Keratinocyte (primary cell): ENCODE data around the gene CAV2.

Experiments
- EZH2 ChIP-seq: IDR thresholded peaks from one replicate; pipeline ENCODE4 v1.6.1; 2012; ENCODE audit warnings: inconsistent platforms, mild to moderate bottlenecking, low read length, moderate library complexity
- TF ChIP-seq, protein P1 (sequence below), 3 experiments: IDR thresholded peaks in 1 of 3; conservative IDR thresholded peaks in 1 of 3; optimal IDR thresholded peaks in 1 of 3; 2 replicates in 2 of 3; 3 replicates in 1 of 3; pipeline versions ENCODE3 to v1.5.1; 2011; ENCODE audit warnings: low read length in 3 of 3, mild to moderate bottlenecking in 3 of 3, moderate library complexity in 2 of 3, control low read depth in 1 of 3, inconsistent platforms in 1 of 3; ENCODE audit not compliant: insufficient read depth in 2 of 3; ENCODE audit errors: extremely low read depth in 1 of 3

DNA sequence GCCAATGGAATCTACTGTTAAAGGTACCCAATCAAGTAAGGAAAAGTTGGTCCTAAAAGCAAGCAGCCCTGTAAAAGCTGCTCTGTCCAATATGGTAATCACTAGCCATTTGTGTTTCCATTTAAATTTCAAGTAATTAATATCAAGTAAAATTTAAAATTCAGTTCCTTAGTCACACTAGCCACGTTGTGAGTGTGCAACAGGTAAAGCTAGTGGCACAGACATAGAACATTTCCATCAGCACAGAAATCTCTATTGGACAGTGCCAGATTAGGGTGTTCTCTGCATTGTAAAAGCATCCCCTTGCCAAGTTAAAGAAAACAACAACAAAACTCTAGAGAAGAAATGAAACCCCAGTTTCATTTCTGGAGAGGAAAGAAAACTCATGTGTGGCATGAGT, 29.7 kb downstream of the CAV2 start:
- TF ChIP-seq, protein P1, sequence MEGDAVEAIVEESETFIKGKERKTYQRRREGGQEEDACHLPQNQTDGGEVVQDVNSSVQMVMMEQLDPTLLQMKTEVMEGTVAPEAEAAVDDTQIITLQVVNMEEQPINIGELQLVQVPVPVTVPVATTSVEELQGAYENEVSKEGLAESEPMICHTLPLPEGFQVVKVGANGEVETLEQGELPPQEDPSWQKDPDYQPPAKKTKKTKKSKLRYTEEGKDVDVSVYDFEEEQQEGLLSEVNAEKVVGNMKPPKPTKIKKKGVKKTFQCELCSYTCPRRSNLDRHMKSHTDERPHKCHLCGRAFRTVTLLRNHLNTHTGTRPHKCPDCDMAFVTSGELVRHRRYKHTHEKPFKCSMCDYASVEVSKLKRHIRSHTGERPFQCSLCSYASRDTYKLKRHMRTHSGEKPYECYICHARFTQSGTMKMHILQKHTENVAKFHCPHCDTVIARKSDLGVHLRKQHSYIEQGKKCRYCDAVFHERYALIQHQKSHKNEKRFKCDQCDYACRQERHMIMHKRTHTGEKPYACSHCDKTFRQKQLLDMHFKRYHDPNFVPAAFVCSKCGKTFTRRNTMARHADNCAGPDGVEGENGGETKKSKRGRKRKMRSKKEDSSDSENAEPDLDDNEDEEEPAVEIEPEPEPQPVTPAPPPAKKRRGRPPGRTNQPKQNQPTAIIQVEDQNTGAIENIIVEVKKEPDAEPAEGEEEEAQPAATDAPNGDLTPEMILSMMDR (optimal IDR thresholded peaks at IDR 0.05 in 1 of 3, IDR thresholded peaks at IDR 0.05 in 1 of 3, conservative IDR thresholded peaks at IDR 0.05 in 1 of 3; ENCODE audit: extremely low read depth in 1 of 3, insufficient read depth in 2 of 3, low read length in 3 of 3): no peak
- TF ChIP-seq EZH2: no peak
